SHP77 (cell line): ENCODE data around the gene KDM2A.

ENCODE experiments used
- DNase-seq, 2 experiments: peaks; one replicate each; lab custom pipeline; 2025; lab: John Stamatoyannopoulos, UW

Gene KDM2A

GRCh38 chr11:67285541-67286498 lies 166.8 kb downstream of the KDM2A start:
- DNase-seq: no peak

GRCh38 chr11:67286621-67287333 lies 167.7 kb downstream of the KDM2A start:
- no peak for DNase-seq

- DNase-seq: no peak
Observed at GRCh38 chr11:67287355-67288197, 168.5 kb downstream of the KDM2A start.

- peak in 1 of 2 experiments; percentile 53 for DNase-seq
Observed at GRCh38 chr11:67288198-67288451, 169.1 kb downstream of the KDM2A start.

- peak; percentile 79 to 91 for DNase-seq
Observed at GRCh38 chr11:67288452-67289225, 169.6 kb downstream of the KDM2A start.

- no peak for DNase-seq
Observed at GRCh38 chr11:67289226-67289650, 170.2 kb downstream of the KDM2A start, which contains the start of gene ANKRD13D. TSS of gene ANKRD13D (plus strand) at chr11:67289303. CDS start at chr11:67289461, 158 bp downstream.

GRCh38 chr11:67289651-67290479 lies 170.8 kb downstream of the KDM2A start:
- DNase-seq: no peak

GRCh38 chr11:67290801-67291200 lies 171.7 kb downstream of the KDM2A start:
- no peak for DNase-seq

GRCh38 chr11:67291481-67292381 lies 172.7 kb downstream of the KDM2A start:
- DNase-seq: no peak

GRCh38 chr11:67292671-67293070 lies 173.6 kb downstream of the KDM2A start:
- DNase-seq: no peak

- DNase-seq: no peak
Observed at GRCh38 chr11:67293090-67293489, 174.0 kb downstream of the KDM2A start.

GRCh38 chr11:67295846-67296245 lies 176.8 kb downstream of the KDM2A start:
- DNase-seq: no peak

GRCh38 chr11:67298786-67299185 lies 179.7 kb downstream of the KDM2A start:
- no peak for DNase-seq

GRCh38 chr11:67299471-67300191 lies 180.6 kb downstream of the KDM2A start:
- no peak for DNase-seq

GRCh38 chr11:67300256-67300755 lies 181.2 kb downstream of the KDM2A start:
- no peak for DNase-seq

GRCh38 chr11:67300756-67301312 lies 181.8 kb downstream of the KDM2A start:
- DNase-seq: no peak

- no peak for DNase-seq
Observed at GRCh38 chr11:67301313-67301921, 182.4 kb downstream of the KDM2A start.
